ENCODE data around the gene KMT5B.

DNA sequence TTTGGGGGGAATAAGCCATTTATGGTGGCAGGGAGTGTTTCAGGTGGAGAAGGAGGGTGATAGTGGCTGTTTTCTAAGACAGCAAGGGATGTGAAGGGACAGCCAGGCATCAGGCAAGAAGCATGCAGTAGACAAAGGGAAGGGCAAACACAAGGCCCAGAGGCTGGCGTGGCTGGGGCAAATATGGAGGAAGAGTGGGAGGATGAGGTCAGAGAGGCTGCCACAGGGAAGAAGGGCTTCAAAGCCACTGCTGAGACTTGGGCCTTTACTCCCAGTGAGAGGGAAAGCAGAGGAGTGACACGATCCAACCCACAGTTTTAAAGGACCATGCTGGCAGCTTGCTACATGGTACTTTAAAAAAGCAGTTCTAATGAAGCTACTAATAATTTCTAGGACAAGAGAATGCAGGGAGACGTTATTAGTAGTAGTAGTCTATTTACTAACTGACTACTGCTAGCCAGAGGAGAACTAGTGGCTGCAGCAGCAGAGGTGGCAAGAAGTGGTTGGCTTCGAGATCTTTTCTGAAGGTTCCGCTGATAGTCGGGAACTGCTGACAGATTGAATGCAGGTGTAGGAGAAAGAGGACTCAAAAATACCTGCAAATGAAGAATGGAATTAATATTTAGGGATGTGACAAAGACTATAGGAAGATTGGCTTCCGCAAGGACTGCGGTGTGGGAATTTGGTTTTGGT, 13.7 kb downstream of the KMT5B start:
- no peak for TF ChIP-seq JAZF1 (CRISPR knock-in tag; IDR thresholded peaks at IDR 0.05)
- TF ChIP-seq, protein P1, sequence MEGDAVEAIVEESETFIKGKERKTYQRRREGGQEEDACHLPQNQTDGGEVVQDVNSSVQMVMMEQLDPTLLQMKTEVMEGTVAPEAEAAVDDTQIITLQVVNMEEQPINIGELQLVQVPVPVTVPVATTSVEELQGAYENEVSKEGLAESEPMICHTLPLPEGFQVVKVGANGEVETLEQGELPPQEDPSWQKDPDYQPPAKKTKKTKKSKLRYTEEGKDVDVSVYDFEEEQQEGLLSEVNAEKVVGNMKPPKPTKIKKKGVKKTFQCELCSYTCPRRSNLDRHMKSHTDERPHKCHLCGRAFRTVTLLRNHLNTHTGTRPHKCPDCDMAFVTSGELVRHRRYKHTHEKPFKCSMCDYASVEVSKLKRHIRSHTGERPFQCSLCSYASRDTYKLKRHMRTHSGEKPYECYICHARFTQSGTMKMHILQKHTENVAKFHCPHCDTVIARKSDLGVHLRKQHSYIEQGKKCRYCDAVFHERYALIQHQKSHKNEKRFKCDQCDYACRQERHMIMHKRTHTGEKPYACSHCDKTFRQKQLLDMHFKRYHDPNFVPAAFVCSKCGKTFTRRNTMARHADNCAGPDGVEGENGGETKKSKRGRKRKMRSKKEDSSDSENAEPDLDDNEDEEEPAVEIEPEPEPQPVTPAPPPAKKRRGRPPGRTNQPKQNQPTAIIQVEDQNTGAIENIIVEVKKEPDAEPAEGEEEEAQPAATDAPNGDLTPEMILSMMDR (IDR thresholded peaks at IDR 0.05) = no peak
- TF ChIP-seq, protein P2, sequence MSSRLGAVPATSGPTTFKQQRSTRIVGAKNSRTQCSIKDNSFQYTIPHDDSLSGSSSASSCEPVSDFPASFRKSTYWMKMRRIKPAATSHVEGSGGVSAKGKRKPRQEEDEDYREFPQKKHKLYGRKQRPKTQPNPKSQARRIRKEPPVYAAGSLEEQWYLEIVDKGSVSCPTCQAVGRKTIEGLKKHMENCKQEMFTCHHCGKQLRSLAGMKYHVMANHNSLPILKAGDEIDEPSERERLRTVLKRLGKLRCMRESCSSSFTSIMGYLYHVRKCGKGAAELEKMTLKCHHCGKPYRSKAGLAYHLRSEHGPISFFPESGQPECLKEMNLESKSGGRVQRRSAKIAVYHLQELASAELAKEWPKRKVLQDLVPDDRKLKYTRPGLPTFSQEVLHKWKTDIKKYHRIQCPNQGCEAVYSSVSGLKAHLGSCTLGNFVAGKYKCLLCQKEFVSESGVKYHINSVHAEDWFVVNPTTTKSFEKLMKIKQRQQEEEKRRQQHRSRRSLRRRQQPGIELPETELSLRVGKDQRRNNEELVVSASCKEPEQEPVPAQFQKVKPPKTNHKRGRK (CRISPR knock-in tag; IDR thresholded peaks at IDR 0.05; ENCODE audit: borderline replicate concordance) = no peak
- TF ChIP-seq, protein P3, sequence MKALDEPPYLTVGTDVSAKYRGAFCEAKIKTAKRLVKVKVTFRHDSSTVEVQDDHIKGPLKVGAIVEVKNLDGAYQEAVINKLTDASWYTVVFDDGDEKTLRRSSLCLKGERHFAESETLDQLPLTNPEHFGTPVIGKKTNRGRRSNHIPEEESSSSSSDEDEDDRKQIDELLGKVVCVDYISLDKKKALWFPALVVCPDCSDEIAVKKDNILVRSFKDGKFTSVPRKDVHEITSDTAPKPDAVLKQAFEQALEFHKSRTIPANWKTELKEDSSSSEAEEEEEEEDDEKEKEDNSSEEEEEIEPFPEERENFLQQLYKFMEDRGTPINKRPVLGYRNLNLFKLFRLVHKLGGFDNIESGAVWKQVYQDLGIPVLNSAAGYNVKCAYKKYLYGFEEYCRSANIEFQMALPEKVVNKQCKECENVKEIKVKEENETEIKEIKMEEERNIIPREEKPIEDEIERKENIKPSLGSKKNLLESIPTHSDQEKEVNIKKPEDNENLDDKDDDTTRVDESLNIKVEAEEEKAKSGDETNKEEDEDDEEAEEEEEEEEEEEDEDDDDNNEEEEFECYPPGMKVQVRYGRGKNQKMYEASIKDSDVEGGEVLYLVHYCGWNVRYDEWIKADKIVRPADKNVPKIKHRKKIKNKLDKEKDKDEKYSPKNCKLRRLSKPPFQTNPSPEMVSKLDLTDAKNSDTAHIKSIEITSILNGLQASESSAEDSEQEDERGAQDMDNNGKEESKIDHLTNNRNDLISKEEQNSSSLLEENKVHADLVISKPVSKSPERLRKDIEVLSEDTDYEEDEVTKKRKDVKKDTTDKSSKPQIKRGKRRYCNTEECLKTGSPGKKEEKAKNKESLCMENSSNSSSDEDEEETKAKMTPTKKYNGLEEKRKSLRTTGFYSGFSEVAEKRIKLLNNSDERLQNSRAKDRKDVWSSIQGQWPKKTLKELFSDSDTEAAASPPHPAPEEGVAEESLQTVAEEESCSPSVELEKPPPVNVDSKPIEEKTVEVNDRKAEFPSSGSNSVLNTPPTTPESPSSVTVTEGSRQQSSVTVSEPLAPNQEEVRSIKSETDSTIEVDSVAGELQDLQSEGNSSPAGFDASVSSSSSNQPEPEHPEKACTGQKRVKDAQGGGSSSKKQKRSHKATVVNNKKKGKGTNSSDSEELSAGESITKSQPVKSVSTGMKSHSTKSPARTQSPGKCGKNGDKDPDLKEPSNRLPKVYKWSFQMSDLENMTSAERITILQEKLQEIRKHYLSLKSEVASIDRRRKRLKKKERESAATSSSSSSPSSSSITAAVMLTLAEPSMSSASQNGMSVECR (CRISPR knock-in tag; IDR thresholded peaks at IDR 0.05; ENCODE audit: borderline replicate concordance) = no peak
- no peak for TF ChIP-seq ZNF396 (CRISPR knock-in tag; IDR thresholded peaks at IDR 0.05; ENCODE audit: borderline replicate concordance)
- no peak for TF ChIP-seq NR1H2 (CRISPR knock-in tag; IDR thresholded peaks at IDR 0.05)
- no peak for TF ChIP-seq CBFB (CRISPR knock-in tag; IDR thresholded peaks at IDR 0.05; ENCODE audit: low read depth)
- TF ChIP-seq, protein P4, sequence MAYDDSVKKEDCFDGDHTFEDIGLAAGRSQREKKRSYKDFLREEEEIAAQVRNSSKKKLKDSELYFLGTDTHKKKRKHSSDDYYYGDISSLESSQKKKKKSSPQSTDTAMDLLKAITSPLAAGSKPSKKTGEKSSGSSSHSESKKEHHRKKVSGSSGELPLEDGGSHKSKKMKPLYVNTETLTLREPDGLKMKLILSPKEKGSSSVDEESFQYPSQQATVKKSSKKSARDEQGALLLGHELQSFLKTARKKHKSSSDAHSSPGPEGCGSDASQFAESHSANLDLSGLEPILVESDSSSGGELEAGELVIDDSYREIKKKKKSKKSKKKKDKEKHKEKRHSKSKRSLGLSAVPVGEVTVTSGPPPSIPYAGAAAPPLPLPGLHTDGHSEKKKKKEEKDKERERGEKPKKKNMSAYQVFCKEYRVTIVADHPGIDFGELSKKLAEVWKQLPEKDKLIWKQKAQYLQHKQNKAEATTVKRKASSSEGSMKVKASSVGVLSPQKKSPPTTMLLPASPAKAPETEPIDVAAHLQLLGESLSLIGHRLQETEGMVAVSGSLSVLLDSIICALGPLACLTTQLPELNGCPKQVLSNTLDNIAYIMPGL (CRISPR knock-in tag; IDR thresholded peaks at IDR 0.05) = no peak
- no peak for TF ChIP-seq JUN (CRISPR knock-in tag; IDR thresholded peaks at IDR 0.05)
- no peak for TF ChIP-seq EMX1 (CRISPR knock-in tag; IDR thresholded peaks at IDR 0.05)
- TF ChIP-seq, protein P5, sequence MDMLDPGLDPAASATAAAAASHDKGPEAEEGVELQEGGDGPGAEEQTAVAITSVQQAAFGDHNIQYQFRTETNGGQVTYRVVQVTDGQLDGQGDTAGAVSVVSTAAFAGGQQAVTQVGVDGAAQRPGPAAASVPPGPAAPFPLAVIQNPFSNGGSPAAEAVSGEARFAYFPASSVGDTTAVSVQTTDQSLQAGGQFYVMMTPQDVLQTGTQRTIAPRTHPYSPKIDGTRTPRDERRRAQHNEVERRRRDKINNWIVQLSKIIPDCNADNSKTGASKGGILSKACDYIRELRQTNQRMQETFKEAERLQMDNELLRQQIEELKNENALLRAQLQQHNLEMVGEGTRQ (CRISPR knock-in tag; IDR thresholded peaks at IDR 0.05) = no peak
- TF ChIP-seq TEAD4 (CRISPR knock-in tag; IDR thresholded peaks at IDR 0.05) = no peak
